Measurements from ENCODE around the gene SND1.

DNA sequence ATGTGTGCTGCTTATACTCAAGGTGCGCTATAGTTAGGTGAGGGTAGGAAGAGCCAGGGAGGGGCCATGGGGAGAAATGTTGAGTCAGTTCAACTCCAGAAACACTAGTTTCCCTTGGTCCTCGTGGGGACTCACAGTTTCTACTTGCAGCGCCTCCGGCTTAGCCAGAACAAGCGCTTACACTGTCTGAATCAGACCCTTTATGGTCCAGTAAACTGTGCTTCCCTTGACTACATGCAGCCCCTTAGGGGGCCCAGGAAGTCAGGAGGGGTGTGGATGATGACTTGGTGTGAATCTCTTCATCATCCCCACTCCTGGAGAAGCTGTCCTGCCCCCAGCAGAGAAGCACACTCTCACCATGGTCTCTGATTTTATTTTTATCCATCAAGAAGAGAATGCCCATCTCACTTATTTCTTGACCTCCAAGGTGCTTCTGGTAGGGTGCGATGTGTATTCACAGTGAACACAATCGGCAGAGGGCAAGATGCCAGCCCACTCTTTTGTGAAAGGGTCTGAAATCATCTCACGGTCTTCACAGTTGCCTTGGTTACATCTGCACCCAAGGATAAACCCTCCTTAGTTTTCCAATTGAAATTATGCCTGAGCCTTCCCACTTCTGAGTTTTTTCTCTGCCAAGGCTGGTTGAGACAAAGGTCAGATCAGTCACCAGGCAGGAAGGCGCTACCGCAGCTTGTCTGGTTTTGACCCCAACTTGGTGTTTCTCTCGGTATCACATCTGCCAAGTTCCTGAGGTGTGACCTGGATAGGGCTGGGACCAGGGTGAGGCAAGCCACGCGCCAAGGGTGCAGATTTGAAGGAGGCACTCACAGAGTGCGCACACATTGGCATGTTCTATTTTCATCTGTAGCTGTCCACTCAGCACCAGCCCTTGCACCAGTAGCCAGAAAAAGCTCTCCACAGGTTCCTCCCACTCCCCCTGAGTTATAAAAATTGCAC is 441.9 kb downstream of the SND1 start:
- TF ChIP-seq, protein P1, sequence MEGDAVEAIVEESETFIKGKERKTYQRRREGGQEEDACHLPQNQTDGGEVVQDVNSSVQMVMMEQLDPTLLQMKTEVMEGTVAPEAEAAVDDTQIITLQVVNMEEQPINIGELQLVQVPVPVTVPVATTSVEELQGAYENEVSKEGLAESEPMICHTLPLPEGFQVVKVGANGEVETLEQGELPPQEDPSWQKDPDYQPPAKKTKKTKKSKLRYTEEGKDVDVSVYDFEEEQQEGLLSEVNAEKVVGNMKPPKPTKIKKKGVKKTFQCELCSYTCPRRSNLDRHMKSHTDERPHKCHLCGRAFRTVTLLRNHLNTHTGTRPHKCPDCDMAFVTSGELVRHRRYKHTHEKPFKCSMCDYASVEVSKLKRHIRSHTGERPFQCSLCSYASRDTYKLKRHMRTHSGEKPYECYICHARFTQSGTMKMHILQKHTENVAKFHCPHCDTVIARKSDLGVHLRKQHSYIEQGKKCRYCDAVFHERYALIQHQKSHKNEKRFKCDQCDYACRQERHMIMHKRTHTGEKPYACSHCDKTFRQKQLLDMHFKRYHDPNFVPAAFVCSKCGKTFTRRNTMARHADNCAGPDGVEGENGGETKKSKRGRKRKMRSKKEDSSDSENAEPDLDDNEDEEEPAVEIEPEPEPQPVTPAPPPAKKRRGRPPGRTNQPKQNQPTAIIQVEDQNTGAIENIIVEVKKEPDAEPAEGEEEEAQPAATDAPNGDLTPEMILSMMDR (IDR thresholded peaks at IDR 0.05) = no peak
- TF ChIP-seq POLR2A (IDR thresholded peaks at IDR 0.05) = no peak
